HG02678 (cell line): Measurements from ENCODE around the gene CACNA2D1.

ENCODE experiments used
- ATAC-seq: cut with Tn5 transposase; IDR thresholded peaks from one replicate; pipeline ENCODE4 v1.9.1; 2021; ENCODE audit warnings: mild to moderate bottlenecking, moderate library complexity; ENCODE audit not compliant: unreplicated experiment

The CACNA2D1 gene

GRCh38 chr7:82289889-82290288 is 153.7 kb downstream of the CACNA2D1 start:
- no peak for ATAC-seq

GRCh38 chr7:82289152-82289535 is 154.4 kb downstream of the CACNA2D1 start:
- ATAC-seq, result no peak

GRCh38 chr7:82286798-82287140 is 156.8 kb downstream of the CACNA2D1 start:
- ATAC-seq, result no peak

GRCh38 chr7:82286096-82286797 is 157.3 kb downstream of the CACNA2D1 start:
- no peak for ATAC-seq

- no peak for ATAC-seq
These were observed 158.5 kb downstream of the CACNA2D1 start for GRCh38 chr7:82284936-82285519.

GRCh38 chr7:82275342-82275741 is 168.2 kb downstream of the CACNA2D1 start:
- no peak for ATAC-seq

GRCh38 chr7:82274681-82275080 is 168.9 kb downstream of the CACNA2D1 start:
- no peak for ATAC-seq

GRCh38 chr7:82273886-82274285 is 169.7 kb downstream of the CACNA2D1 start:
- no peak for ATAC-seq

GRCh38 chr7:82270870-82271269 is 172.7 kb downstream of the CACNA2D1 start:
- no peak for ATAC-seq

GRCh38 chr7:82268632-82269031 is 174.9 kb downstream of the CACNA2D1 start:
- no peak for ATAC-seq

GRCh38 chr7:82266081-82266480 is 177.5 kb downstream of the CACNA2D1 start:
- ATAC-seq, result no peak

- no peak for ATAC-seq
These were observed 178.7 kb downstream of the CACNA2D1 start for GRCh38 chr7:82264783-82265305.

GRCh38 chr7:82263920-82264782 is 179.4 kb downstream of the CACNA2D1 start:
- no peak for ATAC-seq

GRCh38 chr7:82258181-82258580 is 185.4 kb downstream of the CACNA2D1 start:
- ATAC-seq, result no peak

- ATAC-seq, result no peak
These were observed 186.4 kb downstream of the CACNA2D1 start for GRCh38 chr7:82257118-82257695.

- no peak for ATAC-seq
These were observed 187.9 kb downstream of the CACNA2D1 start for GRCh38 chr7:82255706-82256105.

- ATAC-seq, result no peak
These were observed 193.0 kb downstream of the CACNA2D1 start for GRCh38 chr7:82250598-82250997.

- no peak for ATAC-seq
These were observed 193.6 kb downstream of the CACNA2D1 start for GRCh38 chr7:82249979-82250378.

- no peak for ATAC-seq
These were observed 195.7 kb downstream of the CACNA2D1 start for GRCh38 chr7:82247814-82248433.

GRCh38 chr7:82244947-82245517 is 198.5 kb downstream of the CACNA2D1 start:
- no peak for ATAC-seq

GRCh38 chr7:82241356-82241755 is 202.2 kb downstream of the CACNA2D1 start:
- no peak for ATAC-seq
